Progenitor cell of endocrine pancreas (in vitro differentiated cells): ENCODE measurements around the gene LAPTM5. TPM values are rescaled to one million over a fixed set of nuclear protein-coding genes. Genes with fewer than 3 reads are reported as not detected.

Experiments
- DNase-seq: peaks from one replicate; pipeline ENCODE4 v3.0.0; 2021; ENCODE audit warnings: low spot score; ENCODE audit not compliant: unreplicated experiment
- H3K27ac Mint-ChIP-seq: 2 replicates; pipeline ENCODE4 v1.8.0; 2021; ENCODE audit warnings: mild to moderate bottlenecking, moderate library complexity, mixed read lengths
- H3K27me3 Mint-ChIP-seq: 2 replicates; pipeline ENCODE4 v1.8.0; 2021; ENCODE audit warnings: mixed read lengths
- H3K36me3 Mint-ChIP-seq: 2 replicates; pipeline ENCODE4 v1.8.0; 2022; ENCODE audit warnings: mixed read lengths; ENCODE audit not compliant: insufficient read depth
- H3K4me1 Mint-ChIP-seq: 2 replicates; pipeline ENCODE4 v1.8.0; 2021; ENCODE audit warnings: low read depth, mixed read lengths
- H3K4me3 Mint-ChIP-seq: 2 replicates; pipeline ENCODE4 v1.8.0; 2021; ENCODE audit warnings: low read depth, mild to moderate bottlenecking, moderate library complexity, mixed read lengths
- H3K9me3 Mint-ChIP-seq: 2 replicates; pipeline ENCODE4 v1.8.0; 2021; ENCODE audit warnings: low read depth, mixed read lengths
- CTCF ChIP-seq: fragments of 200-600 bp; sonication (generic); IDR thresholded peaks from one replicate; pipeline ENCODE4 v1.5.0; 2021; ENCODE audit warnings: antibody characterized with exemption, mild to moderate bottlenecking; ENCODE audit not compliant: unreplicated experiment
- total RNA-seq: library from RNA; stranded (reverse); gene quantifications from 2 replicates; pipeline ENCODE4 v1.2.1, GENCODE V29; 2021

Gene LAPTM5
- total RNA-seq, 1 donor from 2014 or later = not detected

- no peak for DNase-seq
- Mint-ChIP-seq H3K27me3 (peaks cover 3% of the 10 kb centered on the region), H3K9me3 (no peaks in the 10 kb centered on the region), H3K4me1 (peaks cover 4% of the 10 kb centered on the region), H3K36me3 (no peaks in the 10 kb centered on the region), H3K4me3 (no peak overlapping the region), H3K27ac (no peak overlapping the region)
- no peak for TF ChIP-seq CTCF
Measured at GRCh38 chr1:30728340-30728739, 29.2 kb downstream of the LAPTM5 start.

- TF ChIP-seq CTCF = no peak
- no peak overlapping the region for H3K27ac Mint-ChIP-seq
- H3K4me3 Mint-ChIP-seq = no peak overlapping the region
Measured at GRCh38 chr1:30727824-30728223, 29.8 kb downstream of the LAPTM5 start.

GRCh38 chr1:30726773-30727684 lies 30.5 kb downstream of the LAPTM5 start:
- Mint-ChIP-seq H3K27ac (no peak overlapping the region), H3K4me1 (peaks cover 4% of the 10 kb centered on the region), H3K36me3 (no peaks in the 10 kb centered on the region), H3K9me3 (no peaks in the 10 kb centered on the region), H3K27me3 (peaks cover 3% of the 10 kb centered on the region), H3K4me3 (no peak overlapping the region)
- DNase-seq = no peak
- TF ChIP-seq CTCF = no peak

More at GRCh38 chr1:30727824-30728223, 29.8 kb downstream of the LAPTM5 start:
- Mint-ChIP-seq H3K4me1 (peaks cover 4% of the 10 kb centered on the region), H3K27me3 (peaks cover 3% of the 10 kb centered on the region), H3K36me3 (no peaks in the 10 kb centered on the region), H3K9me3 (no peaks in the 10 kb centered on the region)
- DNase-seq = no peak

- no peaks in the 10 kb centered on the region for H3K36me3 Mint-ChIP-seq
- H3K4me1 Mint-ChIP-seq = peaks cover 4% of the 10 kb centered on the region
- no peaks in the 10 kb centered on the region for H3K27me3 Mint-ChIP-seq
- no peak for TF ChIP-seq CTCF
- H3K4me3 Mint-ChIP-seq = no peak overlapping the region
- H3K27ac Mint-ChIP-seq = no peak overlapping the region
- no peaks in the 10 kb centered on the region for H3K9me3 Mint-ChIP-seq
- no peak for DNase-seq
Measured at GRCh38 chr1:30726236-30726635, 31.3 kb downstream of the LAPTM5 start.

GRCh38 chr1:30725450-30726095 lies 32.0 kb downstream of the LAPTM5 start:
- Mint-ChIP-seq H3K27ac (no peak overlapping the region), H3K27me3 (no peaks in the 10 kb centered on the region), H3K9me3 (no peaks in the 10 kb centered on the region), H3K4me1 (peaks cover 4% of the 10 kb centered on the region), H3K36me3 (no peaks in the 10 kb centered on the region), H3K4me3 (no peak overlapping the region)
- DNase-seq = no peak
- TF ChIP-seq CTCF = no peak
